Activated naive CD4-positive, alpha-beta T cell treated with anti-CD3 and anti-CD28 coated beads, Interleukin-2, amount 10 ng/mL, durations not matched to agents 7 days and 5 days (primary cell): ENCODE measurements around the gene ZNF485.
"Not testable (repeated sequence)": the region's sequence is repeated elsewhere in the genome, so short reads cannot be mapped to it uniquely, and the experiment has no call there.

Source experiments
- CTCF ChIA-PET: fragments of 350-600 bp; sonication (Branson Sonifier 250); formaldehyde crosslinking; loops from one replicate; lab custom pipeline; 2021; ENCODE audit warnings: antibody characterized with exemption; lab: Charles Lee
- DNase-seq: peaks from one replicate; pipeline ENCODE4 v3.0.0-alpha.2; 2020
- H3K27ac Mint-ChIP-seq: one replicate; pipeline ENCODE4 v1.8.0; 2021; ENCODE audit warnings: mild to moderate bottlenecking, moderate library complexity, mixed read lengths
- H3K27me3 Mint-ChIP-seq: one replicate; pipeline ENCODE4 v1.8.0; 2021; ENCODE audit warnings: mild to moderate bottlenecking, mixed read lengths
- H3K36me3 Mint-ChIP-seq: one replicate; pipeline ENCODE4 v1.8.0; 2021; ENCODE audit warnings: mixed read lengths
- H3K4me1 Mint-ChIP-seq: one replicate; pipeline ENCODE4 v1.8.0; 2021; ENCODE audit warnings: mixed read lengths
- H3K4me3 Mint-ChIP-seq: one replicate; pipeline ENCODE4 v1.8.0; 2021; ENCODE audit warnings: mild to moderate bottlenecking, moderate library complexity, mixed read lengths
- H3K9me3 Mint-ChIP-seq: one replicate; pipeline ENCODE4 v1.8.0; 2021; ENCODE audit warnings: mixed read lengths

ZNF485 gene

DNA sequence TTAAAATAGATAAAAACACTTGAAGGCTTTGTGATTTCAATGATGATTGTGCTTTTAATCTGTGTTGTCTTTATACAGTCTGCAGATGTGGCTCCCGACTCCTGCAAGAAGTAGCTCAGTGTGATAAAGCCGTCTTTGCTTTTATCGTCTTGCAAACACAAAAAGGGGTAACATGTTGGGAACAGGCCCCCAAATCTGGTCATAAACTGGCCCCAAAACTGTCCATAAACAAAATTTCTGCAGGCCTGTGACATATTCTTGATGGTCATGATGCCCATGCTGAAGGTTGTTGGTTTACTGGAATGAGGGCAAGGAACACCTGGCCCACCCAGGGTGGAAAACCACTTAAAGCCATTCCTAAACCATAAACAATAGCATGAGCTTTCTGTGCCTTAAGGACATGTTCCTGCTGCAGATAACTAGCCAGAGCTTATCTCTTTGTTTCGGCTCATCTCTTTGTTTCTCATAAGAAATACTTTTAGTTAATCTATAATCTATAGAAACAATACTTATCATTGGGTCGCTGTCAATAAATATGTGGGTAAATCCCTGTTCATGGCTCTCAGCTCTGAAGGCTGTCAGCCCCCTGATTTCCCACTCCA is 14.8 kb upstream of the ZNF485 start:
- no peak overlapping the region for H3K4me3 Mint-ChIP-seq
- CTCF ChIA-PET, result no interaction called here
- H3K4me1 Mint-ChIP-seq, result peaks cover 21% of the 10 kb centered on the region
- no peaks in the 10 kb centered on the region for H3K27me3 Mint-ChIP-seq
- peaks cover 30% of the 10 kb centered on the region for H3K9me3 Mint-ChIP-seq
- H3K36me3 Mint-ChIP-seq, result peaks cover 5% of the 10 kb centered on the region
- no peak overlapping the region for H3K27ac Mint-ChIP-seq
- DNase-seq, result no peak

- Mint-ChIP-seq H3K4me1 (peaks cover 32% of the 10 kb centered on the region), H3K27me3 (no peaks in the 10 kb centered on the region), H3K4me3 (peak overlapping the region; percentile 64), H3K36me3 (peaks cover 5% of the 10 kb centered on the region), H3K9me3 (peaks cover 31% of the 10 kb centered on the region), H3K27ac (peak overlapping the region; percentile 81)
- peak; percentile 63 for DNase-seq
- CTCF ChIA-PET, result interaction anchor here (1.0 to 1.1 kb wide), 2 partner anchors 17 to 22 kb away, joined by 3 to 4 read pairs; no protein-coding TSS in a partner anchor
Observed at GRCh38 chr10:43594944-43595589, 11.2 kb upstream of the ZNF485 start.

DNA sequence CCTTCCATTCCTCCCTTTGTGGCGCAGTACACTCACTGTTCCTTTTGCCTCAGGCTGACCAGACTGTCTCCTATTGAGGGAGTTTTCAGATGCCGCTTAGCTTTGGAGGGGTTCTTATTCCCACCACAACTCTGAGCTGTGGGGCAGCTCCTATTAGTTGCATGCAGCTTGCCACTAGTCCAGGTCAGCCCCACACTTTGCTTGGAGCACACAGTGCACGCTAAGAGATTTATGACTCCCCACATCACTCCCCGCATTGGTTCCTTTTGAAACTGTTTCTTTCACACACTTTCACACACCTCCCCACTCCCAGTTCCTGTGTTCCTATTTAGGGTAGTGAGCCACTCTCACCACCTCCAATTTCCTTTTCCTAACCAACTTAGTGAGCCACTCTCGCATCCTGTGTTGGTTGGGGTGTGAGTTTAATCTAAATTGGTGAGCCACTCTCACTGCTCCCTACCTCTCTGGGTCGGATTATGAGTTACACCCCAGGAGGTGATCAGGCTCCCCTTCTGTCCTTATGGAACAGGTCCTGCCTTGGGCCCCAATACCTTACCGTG is 10.4 kb upstream of the ZNF485 start:
- H3K36me3 Mint-ChIP-seq, result peaks cover 5% of the 10 kb centered on the region
- CTCF ChIA-PET, result interaction anchor here (1.1 kb wide), 1 partner anchor 18 kb away, joined by 4 read pairs; no protein-coding TSS in a partner anchor
- H3K9me3 Mint-ChIP-seq, result peaks cover 32% of the 10 kb centered on the region
- peak overlapping the region; percentile 81 for H3K27ac Mint-ChIP-seq
- H3K4me3 Mint-ChIP-seq, result peak overlapping the region; percentile 64
- peak; percentile 44 for DNase-seq
- no peaks in the 10 kb centered on the region for H3K27me3 Mint-ChIP-seq
- H3K4me1 Mint-ChIP-seq, result peaks cover 32% of the 10 kb centered on the region

- Mint-ChIP-seq H3K4me1 (peaks cover 32% of the 10 kb centered on the region), H3K36me3 (peaks cover 5% of the 10 kb centered on the region), H3K27ac (peak overlapping the region; percentile 81), H3K9me3 (peaks cover 31% of the 10 kb centered on the region), H3K4me3 (no peak overlapping the region), H3K27me3 (no peaks in the 10 kb centered on the region)
- CTCF ChIA-PET, result no interaction called here
- no peak for DNase-seq
Observed at GRCh38 chr10:43596546-43596945, 9.7 kb upstream of the ZNF485 start.

- H3K4me1 Mint-ChIP-seq, result peaks cover 32% of the 10 kb centered on the region
- H3K27me3 Mint-ChIP-seq, result peaks cover 5% of the 10 kb centered on the region
- H3K36me3 Mint-ChIP-seq, result peaks cover 5% of the 10 kb centered on the region
- H3K9me3 Mint-ChIP-seq, result peaks cover 21% of the 10 kb centered on the region
- no peak overlapping the region for H3K4me3 Mint-ChIP-seq
- no peak overlapping the region for H3K27ac Mint-ChIP-seq
- DNase-seq, result no peak
- CTCF ChIA-PET, result no interaction called here
Observed at GRCh38 chr10:43598446-43598845, 7.8 kb upstream of the ZNF485 start.

GRCh38 chr10:43599333-43599732 is 6.9 kb upstream of the ZNF485 start:
- Mint-ChIP-seq H3K27me3 (peaks cover 11% of the 10 kb centered on the region), H3K36me3 (peaks cover under 1% of the 10 kb centered on the region), H3K4me1 (peaks cover 31% of the 10 kb centered on the region), H3K9me3 (peaks cover 12% of the 10 kb centered on the region), H3K27ac (no peak overlapping the region), H3K4me3 (no peak overlapping the region)
- no peak for DNase-seq
- CTCF ChIA-PET, result no interaction called here

GRCh38 chr10:43601576-43601975 is 4.7 kb upstream of the ZNF485 start:
- peaks cover 18% of the 10 kb centered on the region for H3K9me3 Mint-ChIP-seq
- H3K27ac Mint-ChIP-seq, result not testable (repeated sequence)

DNA sequence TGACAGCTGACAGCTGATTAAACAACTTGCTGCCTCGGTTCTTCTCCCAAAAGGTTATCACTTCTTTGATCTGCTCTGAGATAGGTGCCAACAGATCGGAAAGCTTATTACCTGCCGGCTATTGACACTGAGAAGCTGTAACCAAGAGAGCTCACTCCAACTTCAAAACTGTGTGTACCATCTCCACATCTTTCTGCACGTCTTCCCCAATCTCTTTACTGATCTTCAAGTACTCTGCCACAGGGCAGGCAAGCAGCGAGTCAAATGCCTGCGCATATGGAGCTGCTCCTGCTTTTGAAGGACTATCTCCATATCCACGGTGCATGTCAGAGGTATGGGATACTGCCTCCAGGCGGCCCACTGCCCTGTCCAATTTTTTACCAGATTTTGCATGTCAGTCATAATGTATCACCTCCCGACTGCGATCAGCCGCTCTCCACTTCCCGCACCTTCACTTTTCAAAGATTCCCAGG is 352 bp upstream of the ZNF485 start:
- Mint-ChIP-seq H3K27me3 (peaks cover 17% of the 10 kb centered on the region), H3K4me3 (peak overlapping the region; percentile 76), H3K9me3 (peaks cover 21% of the 10 kb centered on the region), H3K4me1 (peaks cover 38% of the 10 kb centered on the region), H3K27ac (peak overlapping the region; percentile 69), H3K36me3 (peaks cover 38% of the 10 kb centered on the region)
- DNase-seq, result no peak
- CTCF ChIA-PET, result no interaction called here

More at GRCh38 chr10:43601576-43601975, 4.7 kb upstream of the ZNF485 start:
- DNase-seq, H3K36me3 Mint-ChIP-seq, H3K4me3 Mint-ChIP-seq, CTCF ChIA-PET: not testable (repeated sequence)
- peaks cover 16% of the 10 kb centered on the region for H3K4me1 Mint-ChIP-seq
- H3K27me3 Mint-ChIP-seq, result peaks cover 17% of the 10 kb centered on the region

DNA sequence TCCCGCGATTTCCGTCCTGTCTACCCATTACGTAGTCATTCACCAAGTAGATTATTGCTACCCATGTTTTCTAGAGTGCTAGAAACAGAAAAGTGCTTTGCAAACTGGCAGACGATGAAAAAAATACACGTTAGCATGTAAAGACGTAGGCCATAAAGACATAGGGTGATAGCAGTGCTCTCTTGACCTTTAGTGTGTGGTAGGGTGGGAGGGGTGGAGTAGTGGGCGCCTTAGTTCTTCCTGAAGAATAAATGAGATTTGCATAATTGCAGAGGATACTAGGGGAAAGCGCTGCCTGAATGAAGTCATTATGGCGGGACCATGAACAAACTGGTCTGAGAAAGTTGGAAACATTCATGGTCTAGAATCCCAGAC is 948 bp downstream of the ZNF485 start:
- Mint-ChIP-seq H3K36me3 (peaks cover 45% of the 10 kb centered on the region), H3K4me3 (peak overlapping the region; percentile 76), H3K27ac (peak overlapping the region; percentile 72), H3K9me3 (peaks cover 20% of the 10 kb centered on the region), H3K27me3 (peaks cover 14% of the 10 kb centered on the region), H3K4me1 (peaks cover 38% of the 10 kb centered on the region)
- DNase-seq, result no peak
- CTCF ChIA-PET, result no interaction called here

DNA sequence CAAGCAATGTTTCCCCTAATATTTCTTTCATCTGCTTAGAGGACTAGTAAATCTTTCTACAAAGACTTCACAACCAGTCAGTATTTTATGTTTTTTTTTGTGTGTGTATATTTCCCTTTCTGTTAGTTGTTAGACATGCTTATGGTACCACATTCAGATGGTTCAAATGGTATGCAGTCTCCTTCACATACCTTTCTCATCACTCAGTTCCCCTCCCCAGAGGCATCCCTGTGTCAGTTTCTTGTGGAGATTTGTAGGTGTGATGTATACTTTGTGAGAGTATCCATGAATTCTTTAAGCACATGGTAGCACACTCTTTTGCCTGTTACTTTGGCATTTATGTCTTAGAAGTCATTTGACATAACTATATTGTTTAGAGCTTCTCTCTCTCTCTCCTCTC is 4.4 kb downstream of the ZNF485 start:
- peaks cover 7% of the 10 kb centered on the region for H3K27me3 Mint-ChIP-seq
- CTCF ChIA-PET, result no interaction called here
- no peak overlapping the region for H3K27ac Mint-ChIP-seq
- H3K9me3 Mint-ChIP-seq, result peaks cover 40% of the 10 kb centered on the region
- no peak overlapping the region for H3K4me3 Mint-ChIP-seq
- H3K4me1 Mint-ChIP-seq, result peaks cover 37% of the 10 kb centered on the region
- peaks cover 71% of the 10 kb centered on the region for H3K36me3 Mint-ChIP-seq
- no peak for DNase-seq

GRCh38 chr10:43616697-43617370 is 10.6 kb downstream of the ZNF485 start:
- Mint-ChIP-seq H3K27ac (no peak overlapping the region), H3K4me3 (no peak overlapping the region), H3K9me3 (peaks cover 56% of the 10 kb centered on the region), H3K4me1 (no peaks in the 10 kb centered on the region), H3K27me3 (no peaks in the 10 kb centered on the region), H3K36me3 (peaks cover 51% of the 10 kb centered on the region)
- CTCF ChIA-PET, result interaction anchor here (0.7 kb wide), 1 partner anchor 22 kb away, joined by 3 read pairs; no protein-coding TSS in a partner anchor
- no peak for DNase-seq

GRCh38 chr10:43619368-43619767 is 13.1 kb downstream of the ZNF485 start:
- no peak overlapping the region for H3K4me3 Mint-ChIP-seq
- no peak for DNase-seq
- H3K4me1 Mint-ChIP-seq, result peaks cover 12% of the 10 kb centered on the region
- peaks cover 63% of the 10 kb centered on the region for H3K9me3 Mint-ChIP-seq
- no peaks in the 10 kb centered on the region for H3K27me3 Mint-ChIP-seq
- H3K36me3 Mint-ChIP-seq, result peaks cover 41% of the 10 kb centered on the region
- CTCF ChIA-PET, result no interaction called here
- no peak overlapping the region for H3K27ac Mint-ChIP-seq

GRCh38 chr10:43622038-43622437 is 15.8 kb downstream of the ZNF485 start:
- Mint-ChIP-seq H3K36me3 (peaks cover 17% of the 10 kb centered on the region), H3K4me1 (peaks cover 12% of the 10 kb centered on the region), H3K4me3 (no peak overlapping the region), H3K27ac (no peak overlapping the region), H3K27me3 (no peaks in the 10 kb centered on the region), H3K9me3 (peaks cover 46% of the 10 kb centered on the region)
- no peak for DNase-seq
- CTCF ChIA-PET, result interaction anchor here (1.4 kb wide), 1 partner anchor 49 kb away, joined by 3 read pairs; no protein-coding TSS in a partner anchor

DNA sequence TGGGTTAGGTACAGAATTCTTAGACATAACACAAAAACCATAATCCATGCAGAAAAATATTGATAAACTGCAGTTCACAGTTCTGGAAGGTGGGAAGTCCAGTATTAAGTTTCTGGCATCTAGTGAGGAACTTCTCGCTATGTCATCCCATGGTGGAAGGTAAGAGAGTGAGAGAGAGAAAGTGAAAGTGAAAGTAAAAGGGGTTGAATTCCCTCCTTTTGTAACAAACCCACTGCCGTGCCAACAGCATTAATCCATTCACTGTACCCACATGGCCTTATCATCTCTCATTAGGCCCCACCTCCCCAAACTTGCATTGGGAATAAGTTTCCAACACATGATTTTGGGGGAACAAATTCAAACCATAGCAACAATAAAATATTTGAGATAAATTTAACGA is 17.1 kb downstream of the ZNF485 start:
- Mint-ChIP-seq H3K36me3 (peaks cover 14% of the 10 kb centered on the region), H3K4me1 (peaks cover 12% of the 10 kb centered on the region), H3K4me3 (peak overlapping the region; percentile 55), H3K9me3 (peaks cover 52% of the 10 kb centered on the region), H3K27ac (peak overlapping the region; percentile 28), H3K27me3 (no peaks in the 10 kb centered on the region)
- CTCF ChIA-PET, result no interaction called here
- DNase-seq, result no peak
